ENCODE measurements around the gene APC2.
A peak's percentile ranks its signal among the peaks of the same experiment; 100 is the strongest.
"Not testable (repeated sequence)": the region's sequence is repeated elsewhere in the genome, so short reads cannot be mapped to it uniquely, and the experiment has no call there.

Gene APC2

DNA sequence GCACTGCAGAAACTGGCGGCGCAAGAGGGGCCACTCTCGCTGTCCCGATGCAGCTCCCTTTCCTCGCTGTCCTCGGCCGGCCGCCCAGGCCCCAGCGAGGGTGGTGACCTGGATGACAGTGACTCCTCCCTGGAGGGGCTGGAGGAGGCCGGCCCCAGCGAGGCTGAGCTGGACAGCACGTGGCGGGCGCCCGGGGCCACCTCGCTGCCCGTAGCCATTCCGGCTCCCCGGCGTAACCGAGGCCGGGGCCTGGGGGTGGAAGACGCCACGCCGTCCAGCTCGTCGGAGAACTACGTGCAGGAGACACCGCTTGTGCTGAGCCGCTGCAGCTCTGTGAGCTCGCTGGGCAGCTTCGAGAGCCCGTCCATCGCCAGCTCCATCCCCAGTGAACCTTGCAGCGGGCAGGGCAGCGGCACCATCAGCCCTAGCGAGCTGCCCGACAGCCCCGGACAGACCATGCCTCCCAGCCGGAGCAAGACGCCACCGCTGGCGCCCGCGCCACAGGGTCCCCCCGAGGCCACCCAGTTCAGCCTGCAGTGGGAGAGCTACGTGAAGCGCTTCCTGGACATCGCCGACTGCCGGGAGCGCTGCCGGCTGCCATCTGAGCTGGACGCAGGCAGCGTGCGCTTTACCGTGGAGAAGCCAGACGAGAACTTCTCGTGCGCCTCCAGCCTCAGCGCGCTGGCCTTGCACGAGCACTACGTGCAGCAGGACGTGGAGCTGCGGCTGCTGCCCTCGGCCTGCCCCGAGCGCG, 16.7 kb downstream of the APC2 start:
- no peak for DNase-seq (ENCODE audit: low read depth, low spot score)

- no peak for DNase-seq (ENCODE audit: low read depth, low spot score)
These were observed 17.2 kb downstream of the APC2 start for GRCh38 chr19:1467215-1467489.

DNA sequence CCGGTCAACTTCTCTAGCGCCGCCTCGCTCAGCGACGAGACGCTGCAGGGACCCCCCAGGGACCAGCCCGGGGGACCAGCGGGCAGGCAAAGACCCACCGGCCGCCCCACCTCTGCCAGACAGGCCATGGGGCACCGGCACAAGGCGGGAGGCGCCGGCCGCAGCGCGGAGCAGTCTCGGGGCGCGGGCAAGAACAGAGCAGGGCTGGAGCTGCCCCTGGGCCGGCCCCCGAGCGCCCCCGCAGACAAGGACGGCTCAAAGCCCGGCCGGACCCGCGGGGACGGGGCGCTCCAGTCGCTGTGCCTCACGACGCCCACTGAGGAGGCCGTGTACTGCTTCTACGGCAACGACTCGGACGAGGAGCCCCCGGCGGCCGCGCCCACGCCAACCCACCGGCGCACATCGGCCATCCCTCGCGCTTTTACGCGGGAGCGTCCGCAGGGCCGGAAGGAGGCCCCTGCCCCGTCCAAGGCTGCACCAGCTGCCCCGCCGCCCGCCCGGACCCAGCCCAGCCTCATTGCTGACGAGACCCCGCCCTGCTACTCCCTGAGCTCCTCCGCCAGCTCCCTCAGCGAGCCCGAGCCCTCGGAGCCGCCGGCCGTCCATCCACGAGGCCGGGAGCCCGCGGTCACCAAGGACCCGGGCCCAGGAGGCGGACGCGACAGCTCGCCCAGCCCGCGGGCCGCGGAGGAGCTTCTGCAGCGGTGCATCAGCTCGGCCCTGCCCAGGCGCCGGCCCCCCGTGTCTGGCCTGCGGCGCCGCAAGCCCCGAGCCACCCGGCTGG, 17.8 kb downstream of the APC2 start:
- DNase-seq (ENCODE audit: low read depth, low spot score), result no peak

DNA sequence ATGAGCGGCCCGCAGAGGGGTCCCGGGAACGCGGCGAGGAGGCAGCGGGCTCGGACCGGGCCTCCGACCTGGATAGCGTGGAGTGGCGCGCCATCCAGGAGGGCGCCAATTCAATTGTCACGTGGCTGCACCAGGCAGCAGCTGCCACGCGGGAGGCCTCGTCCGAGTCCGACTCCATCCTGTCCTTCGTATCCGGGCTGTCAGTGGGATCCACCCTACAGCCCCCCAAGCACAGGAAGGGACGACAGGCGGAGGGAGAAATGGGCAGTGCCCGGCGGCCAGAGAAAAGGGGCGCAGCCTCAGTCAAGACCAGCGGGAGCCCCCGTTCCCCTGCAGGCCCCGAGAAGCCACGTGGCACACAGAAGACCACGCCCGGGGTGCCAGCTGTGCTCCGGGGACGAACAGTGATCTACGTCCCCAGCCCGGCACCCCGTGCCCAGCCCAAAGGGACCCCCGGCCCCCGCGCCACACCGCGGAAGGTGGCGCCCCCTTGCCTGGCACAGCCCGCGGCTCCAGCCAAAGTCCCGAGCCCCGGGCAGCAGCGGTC, 18.4 kb downstream of the APC2 start:
- no peak for DNase-seq (ENCODE audit: low read depth, low spot score)

DNA sequence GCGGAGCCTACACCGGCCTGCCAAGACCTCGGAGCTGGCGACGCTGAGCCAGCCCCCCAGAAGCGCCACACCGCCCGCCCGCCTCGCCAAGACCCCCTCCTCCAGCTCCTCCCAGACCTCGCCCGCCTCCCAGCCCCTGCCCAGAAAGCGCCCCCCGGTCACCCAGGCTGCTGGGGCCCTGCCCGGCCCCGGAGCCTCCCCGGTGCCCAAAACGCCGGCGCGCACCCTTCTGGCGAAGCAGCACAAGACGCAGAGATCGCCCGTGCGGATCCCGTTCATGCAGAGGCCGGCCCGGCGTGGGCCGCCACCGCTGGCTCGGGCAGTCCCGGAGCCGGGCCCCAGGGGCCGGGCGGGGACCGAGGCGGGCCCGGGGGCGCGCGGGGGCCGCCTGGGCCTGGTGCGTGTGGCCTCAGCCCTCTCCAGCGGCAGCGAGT, 18.9 kb downstream of the APC2 start:
- no peak for DNase-seq (ENCODE audit: low read depth, low spot score)

- no peak for DNase-seq (ENCODE audit: low read depth, low spot score)
These were observed 19.5 kb downstream of the APC2 start for GRCh38 chr19:1469255-1470054.

- DNase-seq (ENCODE audit: low read depth, low spot score), result no peak
These were observed 20.1 kb downstream of the APC2 start for GRCh38 chr19:1470055-1470304.

GRCh38 chr19:1470305-1471009, 20.5 kb downstream of the APC2 start:
- DNase-seq (ENCODE audit: low read depth, low spot score), result peak; percentile 43

- DNase-seq (ENCODE audit: low read depth, low spot score), result no peak
These were observed 21.1 kb downstream of the APC2 start for GRCh38 chr19:1471010-1471514.

DNA sequence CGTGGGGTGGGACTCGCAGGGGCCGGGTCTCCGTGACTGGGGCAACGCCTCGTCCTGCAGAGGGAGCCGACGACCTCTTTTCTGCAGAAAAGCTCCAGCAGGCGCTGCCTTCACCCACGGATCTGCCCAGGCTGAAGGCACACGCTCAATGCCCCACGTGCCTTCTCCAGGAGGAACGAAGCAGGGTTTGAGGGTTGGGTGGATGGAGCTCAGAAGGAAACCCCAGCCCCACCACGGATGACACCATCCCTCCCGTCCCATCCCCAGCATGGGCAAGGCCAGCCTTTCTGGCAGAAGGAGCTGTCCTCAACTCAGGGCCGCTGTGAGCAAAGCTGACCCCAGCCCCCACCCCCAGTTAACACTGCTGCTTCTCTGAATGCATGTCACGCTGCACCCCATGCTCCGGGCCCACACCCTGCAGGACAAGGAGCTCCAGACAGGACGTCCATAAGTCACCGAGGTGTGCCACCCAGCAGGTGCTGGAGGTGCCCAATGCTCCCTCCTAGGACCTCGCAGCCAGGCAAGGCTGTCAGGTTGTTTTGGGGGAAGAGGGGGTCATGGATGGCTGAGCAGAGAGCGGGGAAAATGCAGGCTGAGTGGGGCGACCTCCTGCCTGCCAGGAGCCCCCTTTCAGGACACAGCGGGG, 21.7 kb downstream of the APC2 start:
- DNase-seq (ENCODE audit: low read depth, low spot score), result no peak

DNA sequence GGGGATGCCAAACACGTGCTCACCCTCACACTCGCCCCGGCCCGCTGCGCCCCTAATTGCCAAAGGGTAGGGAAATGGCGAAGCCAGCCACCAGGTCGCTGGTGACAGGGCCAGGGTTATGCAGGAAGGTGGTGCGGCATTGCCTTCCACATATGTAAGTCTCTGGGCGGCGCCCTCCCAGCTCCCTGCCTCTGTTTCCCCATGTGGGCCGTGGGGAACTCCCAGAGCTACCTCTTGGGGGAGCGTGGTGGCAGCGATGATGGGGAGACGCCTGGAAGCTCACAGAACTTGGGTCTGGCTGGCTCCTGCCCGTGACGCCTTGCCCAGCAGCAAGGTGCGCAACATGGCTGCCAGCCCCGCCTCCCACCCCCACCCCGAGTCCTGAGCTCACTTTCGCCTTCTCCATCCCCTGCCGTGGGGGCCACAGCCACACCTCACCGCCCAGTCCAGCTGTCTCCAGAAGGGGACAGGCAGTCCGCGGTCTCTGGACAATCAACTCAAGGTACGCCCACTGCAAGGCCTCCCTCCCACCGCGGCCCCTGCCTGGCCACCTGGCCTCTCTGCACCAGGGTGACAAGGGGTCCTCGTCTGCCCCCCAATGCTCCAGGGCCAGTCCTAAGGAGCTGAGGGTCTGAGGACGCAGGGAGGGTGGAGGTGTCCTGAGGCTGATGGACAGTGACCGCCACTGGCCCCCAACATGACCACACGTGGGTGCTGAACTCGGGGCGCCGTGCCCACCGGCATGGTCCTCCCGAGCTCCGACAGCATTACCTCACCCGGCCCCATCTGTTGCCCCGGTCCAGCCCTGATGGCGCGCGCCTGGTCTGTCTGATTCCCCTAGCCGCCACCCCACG, 22.5 kb downstream of the APC2 start:
- DNase-seq (ENCODE audit: low read depth, low spot score), result no peak

- DNase-seq (ENCODE audit: low read depth, low spot score), result no peak
These were observed 23.3 kb downstream of the APC2 start for GRCh38 chr19:1473085-1473851.

- DNase-seq (ENCODE audit: low read depth, low spot score), result no peak
These were observed 24.3 kb downstream of the APC2 start for GRCh38 chr19:1474011-1474764.

DNA sequence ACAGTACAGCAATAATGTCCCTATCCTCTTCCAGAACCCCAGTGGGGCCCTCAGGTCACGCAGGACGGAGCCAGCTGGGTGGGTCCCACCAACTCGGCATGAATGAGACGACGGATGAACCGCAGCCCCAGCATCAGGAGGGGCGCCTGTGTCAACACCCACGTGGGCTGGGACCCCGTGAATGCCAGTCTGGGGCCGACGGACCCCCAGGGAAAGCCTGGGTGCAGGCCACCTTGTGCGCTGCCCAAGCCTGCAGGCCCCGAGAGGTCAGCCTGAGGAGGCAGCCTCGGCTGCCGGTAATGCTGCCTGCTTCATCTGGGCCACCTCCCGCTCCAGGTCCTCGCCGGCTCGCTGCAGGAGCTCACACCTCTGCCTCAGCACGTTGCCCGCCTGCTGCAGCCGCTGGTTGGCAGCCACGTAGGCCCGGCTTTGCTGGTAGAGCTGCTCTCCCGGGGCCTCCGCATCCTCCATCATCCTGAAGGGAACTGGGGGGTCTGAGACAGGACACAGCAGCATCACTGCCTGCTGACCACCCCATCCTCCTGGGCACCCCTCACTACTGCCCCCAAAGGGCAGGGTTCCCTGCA, 24.9 kb downstream of the APC2 start:
- no peak for DNase-seq (ENCODE audit: low read depth, low spot score)

GRCh38 chr19:1475751-1476437, 26.0 kb downstream of the APC2 start:
- no peak for DNase-seq (ENCODE audit: low read depth, low spot score)

- not testable (repeated sequence) for DNase-seq (ENCODE audit: low read depth, low spot score)
These were observed 27.1 kb downstream of the APC2 start for GRCh38 chr19:1477056-1477455.

- DNase-seq (ENCODE audit: low read depth, low spot score), result peak; percentile 84
These were observed 29.2 kb downstream of the APC2 start, which contains the start of gene C19orf25 for GRCh38 chr19:1478934-1479707. C19orf25 (minus strand) TSS chr19:1479215; CDS start chr19:1478903, 312 bp downstream.

Data from activated CD4-positive, CD25-positive, alpha-beta regulatory T cell treated with anti-CD3 and anti-CD28 coated beads, Interleukin-2, amount 50 U/mL, for 16 hours (primary cell).